HG03039 (cell line): ENCODE measurements around the gene MYD88.
"Not testable (repeated sequence)": the region's sequence is repeated elsewhere in the genome, so short reads cannot be mapped to it uniquely, and the experiment has no call there.

Source experiments
- ATAC-seq: cut with Tn5 transposase; IDR thresholded peaks from one replicate; pipeline ENCODE4 v1.9.1; 2021; ENCODE audit warnings: mild to moderate bottlenecking, moderate library complexity; ENCODE audit not compliant: unreplicated experiment

Gene MYD88

GRCh38 chr3:38125305-38126120, 12.9 kb upstream of the MYD88 start:
- no peak for ATAC-seq

- no peak for ATAC-seq
Measured at GRCh38 chr3:38126121-38126892, 12.2 kb upstream of the MYD88 start.

- no peak for ATAC-seq
Measured at GRCh38 chr3:38127611-38128302, 10.7 kb upstream of the MYD88 start.

- ATAC-seq = no peak
Measured at GRCh38 chr3:38128303-38128655, 10.2 kb upstream of the MYD88 start.

GRCh38 chr3:38129058-38129457, 9.4 kb upstream of the MYD88 start:
- ATAC-seq = no peak

GRCh38 chr3:38130631-38131065, 7.8 kb upstream of the MYD88 start:
- no peak for ATAC-seq

- no peak for ATAC-seq
Measured at GRCh38 chr3:38131621-38132369, 6.7 kb upstream of the MYD88 start.

GRCh38 chr3:38133209-38133556, 5.3 kb upstream of the MYD88 start:
- ATAC-seq = no peak

GRCh38 chr3:38133557-38134405, 4.7 kb upstream of the MYD88 start:
- no peak for ATAC-seq

GRCh38 chr3:38134517-38135143, 3.8 kb upstream of the MYD88 start:
- ATAC-seq = not testable (repeated sequence)

- not testable (repeated sequence) for ATAC-seq
Measured at GRCh38 chr3:38135621-38136277, 2.7 kb upstream of the MYD88 start.

GRCh38 chr3:38136393-38136776, 2.1 kb upstream of the MYD88 start:
- ATAC-seq = no peak

GRCh38 chr3:38136777-38137614, 1.5 kb upstream of the MYD88 start, which contains the start of gene ACAA1:
Gene ACAA1, minus strand, starts transcription at chr3:38137127. Its CDS starts 92 bp downstream, at chr3:38137035.
- peak; percentile 87 for ATAC-seq

- ATAC-seq = no peak
Measured at GRCh38 chr3:38137615-38138348, 679 bp upstream of the MYD88 start.

GRCh38 chr3:38139191-38139590, 730 bp downstream of the MYD88 start:
- no peak for ATAC-seq

- no peak for ATAC-seq
Measured at GRCh38 chr3:38139652-38140051, 1.2 kb downstream of the MYD88 start.
